IMR-90 (cell line): ENCODE measurements around the gene ATG7. TPM values are rescaled to one million over a fixed set of nuclear protein-coding genes. Genes with fewer than 3 reads are reported as not detected.
A peak's percentile ranks its signal among the peaks of the same experiment; 100 is the strongest.

Experiments
- ATAC-seq: fragments of 200-7000 bp; cut with Tn5 transposase; 2 replicates; pipeline ENCODE4 v1.9.1; 2020; ENCODE audit warnings: low read depth, mild to moderate bottlenecking, moderate library complexity
- BruUV-seq: library from RNA; stranded (reverse); fragments of 400-500 nt; replicated peaks from 2 replicates; lab custom pipeline; 2021; lab: Mats Ljungman, UMichigan
- CTCF ChIA-PET: fragments of 300-600 bp; formaldehyde crosslinking; extraction: SDS; loops from one replicate; lab custom pipeline; 2021; ENCODE audit warnings: antibody characterized with exemption; lab: Yijun Ruan, JAX
- POLR2A ChIA-PET: fragments of 300-600 bp; sonication (Branson Sonifier 250); formaldehyde crosslinking; loops from one replicate; lab custom pipeline; 2022; ENCODE audit warnings: antibody characterized with exemption; ENCODE audit not compliant: unreplicated experiment; lab: Charles Lee
- DNase-seq: peaks from one replicate; pipeline ENCODE4 v3.0.0; 2013
- H2AFZ ChIP-seq: replicated peaks from 2 replicates; pipeline ENCODE3; 2013; ENCODE audit warnings: low read length, mild to moderate bottlenecking; ENCODE audit not compliant: poor library complexity
- H2AK5ac ChIP-seq: 2 replicates; pipeline ENCODE4 v1.6.1; 2013; ENCODE audit warnings: low read depth, low read length, inconsistent platforms
- H2AK9ac ChIP-seq: replicated peaks from 2 replicates; pipeline ENCODE3; 2013; ENCODE audit warnings: mild to moderate bottlenecking, low read depth, low read length, moderate library complexity; ENCODE audit not compliant: poor library complexity
- H2BK120ac ChIP-seq: 2 replicates; pipeline ENCODE4 v1.6.1; 2013; ENCODE audit warnings: low read depth, low read length, inconsistent platforms
- H2BK15ac ChIP-seq: 3 replicates; pipeline ENCODE4 v1.6.1; 2013; ENCODE audit warnings: low read depth, low read length, inconsistent platforms
- H2BK20ac ChIP-seq: 2 replicates; pipeline ENCODE4 v1.6.1; 2013; ENCODE audit warnings: low read depth, mild to moderate bottlenecking, inconsistent platforms, low read length, moderate library complexity
- H2BK5ac ChIP-seq: 2 replicates; pipeline ENCODE4 v1.6.1; 2013; ENCODE audit warnings: mild to moderate bottlenecking, low read depth, low read length, inconsistent platforms; ENCODE audit not compliant: poor library complexity, severe bottlenecking
- H3K14ac ChIP-seq: replicated peaks from 2 replicates; pipeline ENCODE4 v1.6.1; 2013; ENCODE audit warnings: low read depth, low read length, inconsistent platforms
- H3K18ac ChIP-seq: 2 replicates; pipeline ENCODE4 v1.6.1; 2013; ENCODE audit warnings: low read depth, low read length, control low read depth
- H3K23ac ChIP-seq: 2 replicates; pipeline ENCODE4 v1.6.1; 2013; ENCODE audit warnings: low read depth, low read length, inconsistent platforms
- H3K27ac ChIP-seq: 2 replicates; pipeline ENCODE4 v1.5.1; 2013; ENCODE audit warnings: mild to moderate bottlenecking, control low read depth, low read length; ENCODE audit not compliant: insufficient read depth
- H3K27me3 ChIP-seq: 2 replicates; pipeline ENCODE4 v1.6.1; 2013; ENCODE audit warnings: low read length; ENCODE audit not compliant: control insufficient read depth, insufficient read depth
- H3K36me3 ChIP-seq: 2 replicates; pipeline ENCODE4 v1.6.1; 2013; ENCODE audit warnings: low read length, mixed read lengths; ENCODE audit not compliant: control insufficient read depth, insufficient read depth
- H3K4ac ChIP-seq: 2 replicates; pipeline ENCODE4 v1.6.1; 2013; ENCODE audit warnings: low read depth, low read length, inconsistent platforms
- H3K4me1 ChIP-seq: 2 replicates; pipeline ENCODE4 v1.6.1; 2013; ENCODE audit warnings: low read length, mixed read lengths; ENCODE audit not compliant: control insufficient read depth, insufficient read depth
- H3K4me2 ChIP-seq: 2 replicates; pipeline ENCODE4 v1.6.1; 2013; ENCODE audit warnings: low read depth, mild to moderate bottlenecking, control low read depth, low read length, moderate library complexity
- H3K4me3 ChIP-seq: 2 replicates; pipeline ENCODE4 v1.5.1; 2013; ENCODE audit warnings: low read depth, mild to moderate bottlenecking, control low read depth, low read length, moderate library complexity; ENCODE audit not compliant: insufficient read depth
- H3K56ac ChIP-seq: 2 replicates; pipeline ENCODE4 v1.6.1; 2013; ENCODE audit warnings: low read length, inconsistent platforms; ENCODE audit not compliant: insufficient read depth; ENCODE audit errors: extremely low read depth
- H3K79me1 ChIP-seq, 2 experiments: 2 replicates each; pipeline ENCODE4 v1.6.1; 2013; ENCODE audit warnings: low read length in 2 of 2, inconsistent platforms in 1 of 2, low read depth in 1 of 2
- H3K9ac ChIP-seq: 2 replicates; pipeline ENCODE4 v1.6.1; 2013; ENCODE audit warnings: low read depth, low read length, control low read depth
- H3K9me1 ChIP-seq: 2 replicates; pipeline ENCODE4 v1.6.1; 2013; ENCODE audit warnings: low read length, inconsistent platforms; ENCODE audit not compliant: insufficient read depth
- H3K9me3 ChIP-seq: 2 replicates; pipeline ENCODE4 v1.6.1; 2013; ENCODE audit warnings: low read length; ENCODE audit not compliant: control insufficient read depth, insufficient read depth
- H4K20me1 ChIP-seq: 2 replicates; pipeline ENCODE4 v1.6.1; 2013; ENCODE audit warnings: low read length, inconsistent platforms; ENCODE audit not compliant: insufficient read depth
- H4K5ac ChIP-seq: 2 replicates; pipeline ENCODE4 v1.6.1; 2013; ENCODE audit warnings: mild to moderate bottlenecking, low read depth, low read length, control low read depth
- H4K8ac ChIP-seq, 2 experiments: 2 replicates each; pipeline ENCODE4 v1.6.1; 2013; ENCODE audit warnings: low read depth in 2 of 2, low read length in 2 of 2, control low read depth in 1 of 2, inconsistent platforms in 1 of 2
- H4K91ac ChIP-seq: 2 replicates; pipeline ENCODE4 v1.6.1; 2013; ENCODE audit warnings: low read depth, low read length, inconsistent platforms; ENCODE audit not compliant: insufficient read depth
- MAFK ChIP-seq: IDR thresholded peaks from 2 replicates; pipeline ENCODE4 v1.6.1; 2012; ENCODE audit warnings: low read depth, low read length, improper control_type of control experiment
- MAZ ChIP-seq: IDR thresholded peaks from 2 replicates; pipeline ENCODE4 v1.6.1; 2012; ENCODE audit warnings: low read depth, mild to moderate bottlenecking, low read length, improper control_type of control experiment, moderate library complexity, borderline replicate concordance
- WGBS, 2 experiments: methylation state at CpG; one replicate each; pipeline versions ENCODE4 v1.1.5 to v1.1.7; 2013; ENCODE audit warnings: missing lambda C conversion rate in 2 of 2; ENCODE audit not compliant: insufficient read length in 1 of 2; ENCODE audit errors: extremely low coverage in 2 of 2; 5-methylcytosine and 5-hydroxymethylcytosine counted together
- dilution Hi-C: fragments of 300-500 bp; cut with HindIII; formaldehyde crosslinking; loops from one replicate; pipeline ENCODE4 v1.14.3; 2018; ENCODE audit warnings: low sequenced_read_pairs; ENCODE audit not compliant: unreplicated experiment
- in situ Hi-C: fragments of 300-500 bp; cut with MboI; formaldehyde crosslinking; loops from 3 replicates; pipeline ENCODE4 v1.14.3; 2019; ENCODE audit warnings: low sequenced_read_pairs, inconsistent platforms, mixed read lengths
- intact Hi-C: fragments of 100-400 bp; cut with micrococcal nuclease; formaldehyde crosslinking; loops from 2 replicates; pipeline ENCODE4 v1.10.0; 2022
- polyA plus RNA-seq, 3 experiments: library from polyadenylated mRNA; depleted of rRNA; stranded (reverse); fragments of >200 nt; gene quantifications; 2 replicates each; pipeline ENCODE4 v1.2.3, GENCODE V29; 2012; ENCODE audit warnings: low replicate concordance in 1 of 3
- total RNA-seq: library from RNA; depleted of rRNA; stranded (reverse); fragments of >200 nt; gene quantifications from 2 replicates; pipeline ENCODE4 v1.2.3, GENCODE V29; 2012

The ATG7 gene
- total and polyA plus RNA-seq, 2 of the 4 experiments (the other 2 are of a cell fraction) = 15.6 to 51.4 TPM

GRCh38 chr3:11467875-11468274 is 195.7 kb downstream of the ATG7 start:
- no peak for TF ChIP-seq MAZ
- 0 out of 2 replicates have a peak, but pooled peaks have one; percentile 34 for TF ChIP-seq MAFK
- H4K20me1 ChIP-seq = no peaks in the 10 kb centered on the region
- no peak overlapping the region for H4K5ac ChIP-seq
- H3K27me3 ChIP-seq = no peaks in the 10 kb centered on the region
- no peak overlapping the region for H2AFZ ChIP-seq
- H2AK9ac ChIP-seq = no peak overlapping the region
- no peak overlapping the region for H2BK20ac ChIP-seq
- no peak overlapping the region for H4K91ac ChIP-seq
- no peak overlapping the region for H2BK5ac ChIP-seq
- no peak overlapping the region for H3K14ac ChIP-seq
- BruUV-seq = no TSS peak
- H2AK5ac ChIP-seq = no peak overlapping the region
- H3K9ac ChIP-seq = no peak overlapping the region
- H2BK120ac ChIP-seq = no peak overlapping the region
- H3K23ac ChIP-seq = no peak overlapping the region
- H3K4ac ChIP-seq = no peak overlapping the region
- WGBS, 2 experiments = no CpG with 5 or more reads among the region's 4 CpGs
- H3K79me1 ChIP-seq = peaks cover 0 to 10% of the 10 kb centered on the region in 2 experiments; a peak in 1 of 4 replicates
- H3K56ac ChIP-seq = no peak overlapping the region
- no peak overlapping the region for H3K4me2 ChIP-seq
- no peak overlapping the region for H3K27ac ChIP-seq
- H3K4me3 ChIP-seq = no peak overlapping the region
- H3K4me1 ChIP-seq = 0 out of 2 replicates have a peak, but pooled peaks cover 2% of the 10 kb centered on the region
- dilution Hi-C loops (no loop called here), intact Hi-C loops (no loop called here), in situ Hi-C loops (no loop called here)
- no peaks in the 10 kb centered on the region for H3K9me3 ChIP-seq
- no peak overlapping the region for H2BK15ac ChIP-seq
- H4K8ac ChIP-seq = no peak overlapping the region
- H3K9me1 ChIP-seq = peaks cover 8% of the 10 kb centered on the region; the same call in 1 of the 2 replicates
- no peak for ATAC-seq
- DNase-seq = no peak
- ChIA-PET CTCF (no interaction called here), POLR2A (no interaction called here)
- H3K18ac ChIP-seq = no peak overlapping the region
- peaks cover 9% of the 10 kb centered on the region for H3K36me3 ChIP-seq
